ENCODE data around the gene LDAH. TPM values are rescaled to one million over a fixed set of nuclear protein-coding genes. Genes with fewer than 3 reads are reported as not detected.

LDAH gene
- total RNA-seq, 1 donor from 2014 or later, result 18.3 TPM

DNA sequence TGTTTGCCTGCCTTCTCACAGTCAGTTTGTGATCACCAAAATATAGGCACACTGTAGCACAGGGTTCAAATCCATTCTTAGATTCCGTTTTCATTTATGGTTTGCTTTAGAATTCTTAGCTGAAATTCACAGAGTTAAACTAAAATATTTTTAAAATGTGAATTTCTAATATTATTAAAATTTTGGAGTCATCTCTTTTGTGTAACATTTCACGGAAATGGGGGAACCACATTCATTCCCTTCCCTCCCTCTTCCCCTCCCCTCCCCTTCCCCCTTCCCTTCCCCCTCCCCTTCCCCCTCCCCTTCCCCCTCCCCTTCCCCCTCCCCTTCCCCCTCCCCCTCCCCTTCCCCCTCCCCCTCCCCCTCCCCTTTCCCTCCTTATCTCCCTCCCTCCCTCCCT lies 11.4 kb upstream of the LDAH start:
- no peaks in the 10 kb centered on the region for H3K9me3 ChIP-seq
- no peak overlapping the region for H3K4me3 ChIP-seq
- intact Hi-C loops (cut with DNase I), result no loop called here
- no peaks in the 10 kb centered on the region for H3K36me3 ChIP-seq
- DNase-seq (no peak), ATAC-seq (no peak)
- H3K4me1 ChIP-seq, result no peaks in the 10 kb centered on the region
- H3K27ac ChIP-seq, result no peak overlapping the region
- peaks cover 14% of the 10 kb centered on the region for H3K27me3 ChIP-seq (ENCODE audit: low read depth)
- TF ChIP-seq, protein P1, sequence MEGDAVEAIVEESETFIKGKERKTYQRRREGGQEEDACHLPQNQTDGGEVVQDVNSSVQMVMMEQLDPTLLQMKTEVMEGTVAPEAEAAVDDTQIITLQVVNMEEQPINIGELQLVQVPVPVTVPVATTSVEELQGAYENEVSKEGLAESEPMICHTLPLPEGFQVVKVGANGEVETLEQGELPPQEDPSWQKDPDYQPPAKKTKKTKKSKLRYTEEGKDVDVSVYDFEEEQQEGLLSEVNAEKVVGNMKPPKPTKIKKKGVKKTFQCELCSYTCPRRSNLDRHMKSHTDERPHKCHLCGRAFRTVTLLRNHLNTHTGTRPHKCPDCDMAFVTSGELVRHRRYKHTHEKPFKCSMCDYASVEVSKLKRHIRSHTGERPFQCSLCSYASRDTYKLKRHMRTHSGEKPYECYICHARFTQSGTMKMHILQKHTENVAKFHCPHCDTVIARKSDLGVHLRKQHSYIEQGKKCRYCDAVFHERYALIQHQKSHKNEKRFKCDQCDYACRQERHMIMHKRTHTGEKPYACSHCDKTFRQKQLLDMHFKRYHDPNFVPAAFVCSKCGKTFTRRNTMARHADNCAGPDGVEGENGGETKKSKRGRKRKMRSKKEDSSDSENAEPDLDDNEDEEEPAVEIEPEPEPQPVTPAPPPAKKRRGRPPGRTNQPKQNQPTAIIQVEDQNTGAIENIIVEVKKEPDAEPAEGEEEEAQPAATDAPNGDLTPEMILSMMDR (IDR thresholded peaks at IDR 0.05), result no peak

DNA sequence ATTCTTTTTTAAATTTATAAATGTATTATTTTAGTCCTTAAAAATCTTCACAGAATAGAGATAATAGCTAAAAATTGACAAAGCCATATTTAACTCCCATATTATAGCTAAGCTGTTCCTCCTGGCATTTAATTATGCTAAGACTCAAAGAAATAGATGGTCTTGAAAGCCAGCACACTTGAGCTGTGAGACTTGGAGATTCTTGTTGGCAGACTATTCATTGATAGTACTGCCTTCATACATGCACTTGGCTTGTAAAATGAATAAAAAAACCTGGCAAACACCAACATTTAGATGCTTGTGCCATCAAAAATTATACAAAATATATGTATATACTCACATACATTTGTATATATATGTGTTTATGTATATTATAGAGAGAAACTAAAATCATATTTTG lies 9.7 kb upstream of the LDAH start:
- intact Hi-C loops (cut with DNase I), result no loop called here
- H3K4me3 ChIP-seq, result no peak overlapping the region

DNA sequence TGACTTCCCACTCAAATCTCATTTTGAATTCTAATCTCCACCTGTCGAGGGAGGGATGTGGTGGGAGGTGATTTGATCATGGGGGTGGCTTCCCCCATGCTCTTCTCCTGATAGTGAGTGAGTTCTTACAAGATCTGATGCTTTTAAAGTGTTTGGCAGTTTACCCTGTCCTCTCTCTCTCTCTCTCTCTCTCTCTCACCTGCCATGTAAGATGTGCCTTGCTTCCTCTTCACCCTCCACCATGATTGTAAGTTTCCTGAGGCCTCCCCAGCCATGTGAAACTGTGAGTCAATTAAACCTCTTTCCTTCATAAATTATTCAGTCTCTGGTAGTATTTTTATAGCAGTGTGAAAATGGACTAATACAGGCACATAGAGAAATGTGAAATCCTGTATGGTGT lies 7.0 kb upstream of the LDAH start:
- H3K27me3 ChIP-seq (ENCODE audit: low read depth), result peaks cover 6% of the 10 kb centered on the region
- no peaks in the 10 kb centered on the region for H3K9me3 ChIP-seq
- intact Hi-C loops (cut with DNase I), result no loop called here
- no peaks in the 10 kb centered on the region for H3K36me3 ChIP-seq
- no peak overlapping the region for H3K4me3 ChIP-seq
- TF ChIP-seq, protein P1 (IDR thresholded peaks at IDR 0.05), result no peak
- no peak overlapping the region for H3K27ac ChIP-seq
- no peak for ATAC-seq
- H3K4me1 ChIP-seq, result no peaks in the 10 kb centered on the region
- no peak for DNase-seq

More for the DNA sequence above, 9.7 kb upstream of the LDAH start:
- H3K36me3 ChIP-seq, result no peaks in the 10 kb centered on the region
- H3K9me3 ChIP-seq, result no peaks in the 10 kb centered on the region
- no peak overlapping the region for H3K27ac ChIP-seq
- DNase-seq, result no peak
- no peak for ATAC-seq
- peaks cover 10% of the 10 kb centered on the region for H3K27me3 ChIP-seq (ENCODE audit: low read depth)
- TF ChIP-seq, protein P1 (IDR thresholded peaks at IDR 0.05), result no peak
- no peaks in the 10 kb centered on the region for H3K4me1 ChIP-seq

DNA sequence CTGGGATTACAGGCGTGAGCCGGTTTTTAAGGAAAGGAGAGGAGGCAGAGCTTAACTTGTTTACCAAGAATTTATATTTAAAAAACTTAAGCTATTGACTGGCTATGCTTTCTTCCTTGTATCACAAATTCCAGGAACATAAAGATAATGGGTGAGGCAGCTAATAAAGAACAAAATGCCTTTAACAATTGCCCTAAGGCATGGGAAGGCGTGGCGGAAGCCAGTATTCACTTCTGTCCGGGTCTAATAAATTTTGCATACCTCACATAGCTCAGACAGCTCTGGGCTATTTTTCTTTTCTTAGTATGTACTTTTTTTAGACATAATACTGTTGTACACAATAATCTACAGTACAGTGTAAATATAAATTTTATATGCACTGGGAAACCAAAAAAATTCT lies 1.0 kb upstream of the LDAH start:
- TF ChIP-seq, protein P1 (IDR thresholded peaks at IDR 0.05), result no peak

DNA sequence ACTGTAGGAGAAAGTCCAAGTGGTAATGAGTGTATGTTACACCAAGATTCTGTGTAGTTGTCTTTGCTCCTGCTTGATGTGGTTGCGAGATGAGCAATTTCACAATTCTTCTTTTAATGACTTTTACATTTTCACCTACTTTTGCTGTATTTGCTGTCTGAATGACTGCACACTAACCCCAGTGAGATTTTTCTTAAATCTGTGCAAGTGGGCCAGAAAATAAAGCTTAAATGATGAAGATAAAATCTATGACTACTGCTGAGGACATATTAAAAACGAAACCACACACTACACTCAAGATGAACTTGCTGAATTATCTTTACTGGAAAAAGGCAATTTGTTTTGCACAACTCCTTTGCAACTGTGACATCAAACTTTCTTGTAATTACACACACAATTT lies 4.1 kb downstream of the LDAH start:
- Histone ChIP-seq H3K4me1 (peaks cover 5% of the 10 kb centered on the region), H3K9me3 (no peaks in the 10 kb centered on the region), H3K27me3 (ENCODE audit: low read depth) (no peaks in the 10 kb centered on the region), H3K4me3 (no peak overlapping the region), H3K27ac (no peak overlapping the region), H3K36me3 (no peaks in the 10 kb centered on the region)
- intact Hi-C loops (cut with DNase I), result no loop called here
- TF ChIP-seq, protein P1 (IDR thresholded peaks at IDR 0.05), result no peak
- no peak for ATAC-seq
- no peak for DNase-seq

More for the DNA sequence above, 1.0 kb upstream of the LDAH start:
- Histone ChIP-seq H3K27me3 (ENCODE audit: low read depth) (no peaks in the 10 kb centered on the region), H3K36me3 (no peaks in the 10 kb centered on the region), H3K9me3 (no peaks in the 10 kb centered on the region), H3K4me3 (no peak overlapping the region), H3K27ac (no peak overlapping the region), H3K4me1 (peaks cover 5% of the 10 kb centered on the region)
- intact Hi-C loops (cut with DNase I), result no loop called here
- ATAC-seq (no peak), DNase-seq (no peak)

DNA sequence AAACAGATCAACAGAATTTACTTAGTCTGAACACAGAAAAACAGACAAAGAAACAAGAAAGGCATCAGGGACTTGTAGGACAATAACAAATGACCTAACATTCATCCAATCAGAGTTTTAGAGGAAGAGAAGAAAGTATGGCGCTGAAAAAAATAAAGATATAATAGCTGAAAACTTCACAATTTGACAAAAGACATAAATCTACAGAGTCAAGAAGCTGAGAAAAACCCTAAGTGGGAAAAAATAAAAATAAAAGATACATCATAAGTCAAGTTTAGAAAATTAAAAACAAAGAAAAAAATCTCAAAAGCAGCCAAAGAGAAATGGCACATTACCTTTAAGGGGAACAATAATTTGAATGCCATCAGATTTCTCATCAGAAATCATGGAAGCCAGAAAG lies 7.7 kb downstream of the LDAH start:
- ATAC-seq, result no peak
- Histone ChIP-seq H3K9me3 (no peaks in the 10 kb centered on the region), H3K4me3 (no peak overlapping the region), H3K4me1 (no peaks in the 10 kb centered on the region), H3K27ac (no peak overlapping the region), H3K36me3 (no peaks in the 10 kb centered on the region), H3K27me3 (ENCODE audit: low read depth) (no peaks in the 10 kb centered on the region)
- intact Hi-C loops (cut with DNase I), result no loop called here
- TF ChIP-seq, protein P1 (IDR thresholded peaks at IDR 0.05), result no peak
- DNase-seq, result no peak
